ENCODE data around the gene PEA15.

The PEA15 gene

DNA sequence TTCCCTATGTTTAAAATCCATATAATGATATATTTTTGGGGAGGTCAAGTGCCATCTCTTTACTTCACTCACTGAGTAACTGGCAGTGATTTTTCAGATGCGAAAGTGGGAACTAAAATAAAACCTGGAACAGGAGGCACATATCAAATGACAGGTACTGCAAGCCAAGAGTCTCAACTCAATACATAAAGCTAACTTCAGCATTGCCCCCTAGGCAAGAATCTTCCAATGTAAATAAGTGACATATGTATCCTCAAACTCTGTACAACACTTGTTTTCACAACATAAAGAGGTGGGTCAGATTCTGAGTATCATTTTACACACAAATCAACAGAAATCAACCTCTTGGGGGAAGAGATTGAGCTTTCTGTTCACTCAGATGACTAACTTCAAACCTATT is 39.0 kb downstream of the PEA15 start:
- Histone ChIP-seq H3K4me3 (replicated peaks; ENCODE audit: insufficient read depth, low read length) (no peak overlapping the region), H3K27me3 (ENCODE audit: insufficient read depth, poor library complexity, severe bottlenecking) (no peaks in the 10 kb centered on the region), H3K27ac (replicated peaks) (no peak overlapping the region)
- DNase-seq (ENCODE audit: low read depth in 1 of 2, low spot score in 1 of 2), result no peak
- TF ChIP-seq CTCF (IDR thresholded peaks at IDR 0.05; ENCODE audit: insufficient read depth, low read length) (no peak), SPI1 (IDR thresholded peaks at IDR 0.05; ENCODE audit: borderline replicate concordance, low read depth) (no peak), POLR2AphosphoS5 (IDR thresholded peaks at IDR 0.05; ENCODE audit: low read depth) (no peak), REST (IDR thresholded peaks at IDR 0.05; ENCODE audit: insufficient replicate concordance, low read depth) (no peak), GABPA (IDR thresholded peaks at IDR 0.05; ENCODE audit: low read depth) (no peak)

- TF ChIP-seq CTCF (IDR thresholded peaks at IDR 0.05; ENCODE audit: insufficient read depth, low read length) (no peak), POLR2AphosphoS5 (IDR thresholded peaks at IDR 0.05; ENCODE audit: low read depth) (no peak), SPI1 (IDR thresholded peaks at IDR 0.05; ENCODE audit: borderline replicate concordance, low read depth) (no peak), GABPA (IDR thresholded peaks at IDR 0.05; ENCODE audit: low read depth) (no peak), REST (IDR thresholded peaks at IDR 0.05; ENCODE audit: insufficient replicate concordance, low read depth) (no peak)
- Histone ChIP-seq H3K4me3 (replicated peaks; ENCODE audit: insufficient read depth, low read length) (no peak overlapping the region), H3K27ac (replicated peaks) (no peak overlapping the region), H3K27me3 (ENCODE audit: insufficient read depth, poor library complexity, severe bottlenecking) (no peaks in the 10 kb centered on the region)
- DNase-seq (ENCODE audit: low read depth in 1 of 2, low spot score in 1 of 2), result no peak
Measured at GRCh38 chr1:160245434-160245833, 40.2 kb downstream of the PEA15 start.

GRCh38 chr1:160247053-160247452 is 41.9 kb downstream of the PEA15 start:
- no peaks in the 10 kb centered on the region for H3K27me3 ChIP-seq (ENCODE audit: insufficient read depth, poor library complexity, severe bottlenecking)
- H3K4me3 ChIP-seq (replicated peaks; ENCODE audit: insufficient read depth, low read length), result no peak overlapping the region
- TF ChIP-seq CTCF (IDR thresholded peaks at IDR 0.05; ENCODE audit: insufficient read depth, low read length), result no peak
- no peak for TF ChIP-seq SPI1 (IDR thresholded peaks at IDR 0.05; ENCODE audit: borderline replicate concordance, low read depth)
- TF ChIP-seq GABPA (IDR thresholded peaks at IDR 0.05; ENCODE audit: low read depth), result no peak
- TF ChIP-seq REST (IDR thresholded peaks at IDR 0.05; ENCODE audit: insufficient replicate concordance, low read depth), result no peak
- TF ChIP-seq POLR2AphosphoS5 (IDR thresholded peaks at IDR 0.05; ENCODE audit: low read depth), result no peak
- no peak overlapping the region for H3K27ac ChIP-seq (replicated peaks)
- DNase-seq (ENCODE audit: low read depth in 1 of 2, low spot score in 1 of 2), result no peak
